Measurements from ENCODE around the gene RTBDN. TPM values are rescaled to one million over a fixed set of nuclear protein-coding genes. Genes with fewer than 3 reads are reported as not detected.

Gene RTBDN
- total and polyA plus RNA-seq, 2 experiments from 2014 or later, result 4.1 to 4.6 TPM

DNA sequence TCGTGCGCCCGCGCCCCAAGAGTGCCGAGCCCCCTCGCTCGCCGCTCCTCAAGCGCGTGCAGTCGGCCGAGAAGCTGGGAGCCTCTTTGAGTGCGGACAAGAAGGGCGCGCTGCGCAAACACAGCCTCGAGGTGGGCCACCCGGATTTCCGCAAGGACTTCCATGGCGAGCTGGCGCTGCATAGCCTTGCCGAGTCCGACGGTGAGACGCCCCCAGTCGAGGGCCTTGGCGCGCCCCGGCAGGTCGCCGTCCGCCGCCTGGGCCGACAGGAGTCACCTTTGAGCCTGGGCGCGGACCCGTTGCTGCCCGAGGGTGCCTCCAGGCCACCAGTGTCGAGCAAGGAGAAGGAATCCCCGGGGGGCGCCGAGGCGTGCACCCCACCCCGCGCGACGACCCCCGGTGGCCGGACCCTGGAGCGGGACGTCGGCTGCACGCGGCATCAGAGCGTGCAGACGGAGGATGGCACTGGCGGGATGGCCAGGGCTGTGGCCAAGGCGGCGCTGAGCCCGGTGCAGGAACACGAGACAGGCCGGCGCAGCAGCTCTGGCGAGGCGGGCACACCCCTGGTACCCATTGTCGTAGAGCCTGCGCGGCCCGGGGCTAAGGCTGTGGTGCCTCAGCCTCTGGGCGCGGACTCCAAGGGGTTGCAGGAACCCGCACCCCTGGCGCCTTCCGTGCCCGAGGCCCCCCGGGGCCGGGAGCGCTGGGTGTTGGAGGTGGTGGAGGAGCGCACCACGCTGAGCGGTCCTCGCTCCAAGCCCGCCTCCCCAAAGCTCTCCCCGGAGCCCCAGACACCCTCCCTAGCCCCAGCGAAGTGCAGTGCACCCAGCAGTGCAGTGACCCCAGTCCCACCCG is 39.7 kb upstream of the RTBDN start:
- Histone ChIP-seq H4K20me1 (replicated peaks; ENCODE audit: insufficient read depth) (no peaks in the 10 kb centered on the region; the same call in 1 of the 2 replicates), H3F3A (replicated peaks; ENCODE audit: low read depth) (peaks cover 8% of the 10 kb centered on the region), H3K27me3 (ENCODE audit: insufficient read depth) (no peaks in the 10 kb centered on the region), H3K4me1 (ENCODE audit: insufficient read depth) (no peaks in the 10 kb centered on the region), H3K4me2 (peak overlapping the region; percentile 87), H2AFZ (no peak overlapping the region), H3K9me2 (ENCODE audit: insufficient read depth) (no peaks in the 10 kb centered on the region), H3K36me3 (ENCODE audit: insufficient read depth) (no peaks in the 10 kb centered on the region), H3K79me2 (replicated peaks; ENCODE audit: insufficient read depth) (no peaks in the 10 kb centered on the region), H3K27ac (ENCODE audit: low read depth) (no peak overlapping the region), H3K4me3 (peak overlapping the region; percentile 55)
- Mint-ChIP-seq H3K4me1 (no peaks in the 10 kb centered on the region; the same call in 2 of the 3 replicates), H3K27me3 (ENCODE audit: insufficient read depth, low read depth, poor library complexity) (peaks cover 7% of the 10 kb centered on the region), H3K27ac (no peak overlapping the region), H3K9me3 (peaks cover 13% of the 10 kb centered on the region), H3K36me3 (ENCODE audit: low read depth) (peaks cover 58% of the 10 kb centered on the region), H3K4me3 (no peak overlapping the region)
- ATAC-seq (peak; percentile 6), DNase-seq (ENCODE audit: low spot score) (peak; percentile 43)
- TF ChIP-seq, protein P1, sequence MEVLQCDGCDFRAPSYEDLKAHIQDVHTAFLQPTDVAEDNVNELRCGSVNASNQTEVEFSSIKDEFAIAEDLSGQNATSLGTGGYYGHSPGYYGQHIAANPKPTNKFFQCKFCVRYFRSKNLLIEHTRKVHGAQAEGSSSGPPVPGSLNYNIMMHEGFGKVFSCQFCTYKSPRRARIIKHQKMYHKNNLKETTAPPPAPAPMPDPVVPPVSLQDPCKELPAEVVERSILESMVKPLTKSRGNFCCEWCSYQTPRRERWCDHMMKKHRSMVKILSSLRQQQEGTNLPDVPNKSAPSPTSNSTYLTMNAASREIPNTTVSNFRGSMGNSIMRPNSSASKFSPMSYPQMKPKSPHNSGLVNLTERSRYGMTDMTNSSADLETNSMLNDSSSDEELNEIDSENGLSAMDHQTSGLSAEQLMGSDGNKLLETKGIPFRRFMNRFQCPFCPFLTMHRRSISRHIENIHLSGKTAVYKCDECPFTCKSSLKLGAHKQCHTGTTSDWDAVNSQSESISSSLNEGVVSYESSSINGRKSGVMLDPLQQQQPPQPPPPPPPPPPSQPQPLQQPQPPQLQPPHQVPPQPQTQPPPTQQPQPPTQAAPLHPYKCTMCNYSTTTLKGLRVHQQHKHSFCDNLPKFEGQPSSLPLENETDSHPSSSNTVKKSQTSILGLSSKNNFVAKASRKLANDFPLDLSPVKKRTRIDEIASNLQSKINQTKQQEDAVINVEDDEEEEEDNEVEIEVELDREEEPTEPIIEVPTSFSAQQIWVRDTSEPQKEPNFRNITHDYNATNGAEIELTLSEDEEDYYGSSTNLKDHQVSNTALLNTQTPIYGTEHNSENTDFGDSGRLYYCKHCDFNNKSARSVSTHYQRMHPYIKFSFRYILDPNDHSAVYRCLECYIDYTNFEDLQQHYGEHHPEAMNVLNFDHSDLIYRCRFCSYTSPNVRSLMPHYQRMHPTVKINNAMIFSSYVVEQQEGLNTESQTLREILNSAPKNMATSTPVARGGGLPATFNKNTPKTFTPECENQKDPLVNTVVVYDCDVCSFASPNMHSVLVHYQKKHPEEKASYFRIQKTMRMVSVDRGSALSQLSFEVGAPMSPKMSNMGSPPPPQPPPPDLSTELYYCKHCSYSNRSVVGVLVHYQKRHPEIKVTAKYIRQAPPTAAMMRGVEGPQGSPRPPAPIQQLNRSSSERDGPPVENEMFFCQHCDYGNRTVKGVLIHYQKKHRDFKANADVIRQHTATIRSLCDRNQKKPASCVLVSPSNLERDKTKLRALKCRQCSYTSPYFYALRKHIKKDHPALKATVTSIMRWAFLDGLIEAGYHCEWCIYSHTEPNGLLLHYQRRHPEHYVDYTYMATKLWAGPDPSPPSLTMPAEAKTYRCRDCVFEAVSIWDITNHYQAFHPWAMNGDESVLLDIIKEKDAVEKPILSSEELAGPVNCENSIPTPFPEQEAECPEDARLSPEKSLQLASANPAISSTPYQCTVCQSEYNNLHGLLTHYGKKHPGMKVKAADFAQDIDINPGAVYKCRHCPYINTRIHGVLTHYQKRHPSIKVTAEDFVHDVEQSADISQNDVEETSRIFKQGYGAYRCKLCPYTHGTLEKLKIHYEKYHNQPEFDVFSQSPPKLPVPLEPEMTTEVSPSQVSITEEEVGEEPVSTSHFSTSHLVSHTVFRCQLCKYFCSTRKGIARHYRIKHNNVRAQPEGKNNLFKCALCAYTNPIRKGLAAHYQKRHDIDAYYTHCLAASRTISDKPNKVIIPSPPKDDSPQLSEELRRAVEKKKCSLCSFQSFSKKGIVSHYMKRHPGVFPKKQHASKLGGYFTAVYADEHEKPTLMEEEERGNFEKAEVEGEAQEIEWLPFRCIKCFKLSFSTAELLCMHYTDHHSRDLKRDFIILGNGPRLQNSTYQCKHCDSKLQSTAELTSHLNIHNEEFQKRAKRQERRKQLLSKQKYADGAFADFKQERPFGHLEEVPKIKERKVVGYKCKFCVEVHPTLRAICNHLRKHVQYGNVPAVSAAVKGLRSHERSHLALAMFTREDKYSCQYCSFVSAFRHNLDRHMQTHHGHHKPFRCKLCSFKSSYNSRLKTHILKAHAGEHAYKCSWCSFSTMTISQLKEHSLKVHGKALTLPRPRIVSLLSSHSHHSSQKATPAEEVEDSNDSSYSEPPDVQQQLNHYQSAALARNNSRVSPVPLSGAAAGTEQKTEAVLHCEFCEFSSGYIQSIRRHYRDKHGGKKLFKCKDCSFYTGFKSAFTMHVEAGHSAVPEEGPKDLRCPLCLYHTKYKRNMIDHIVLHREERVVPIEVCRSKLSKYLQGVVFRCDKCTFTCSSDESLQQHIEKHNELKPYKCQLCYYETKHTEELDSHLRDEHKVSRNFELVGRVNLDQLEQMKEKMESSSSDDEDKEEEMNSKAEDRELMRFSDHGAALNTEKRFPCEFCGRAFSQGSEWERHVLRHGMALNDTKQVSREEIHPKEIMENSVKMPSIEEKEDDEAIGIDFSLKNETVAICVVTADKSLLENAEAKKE (CRISPR knock-in tag; IDR thresholded peaks at IDR 0.05), result no peak
- no peak for TF ChIP-seq STAT1 (IDR thresholded peaks at IDR 0.05; ENCODE audit: unreplicated experiment)
- TF ChIP-seq ZNF114 (CRISPR knock-in tag; IDR thresholded peaks at IDR 0.05), result no peak
- TF ChIP-seq, protein P2, sequence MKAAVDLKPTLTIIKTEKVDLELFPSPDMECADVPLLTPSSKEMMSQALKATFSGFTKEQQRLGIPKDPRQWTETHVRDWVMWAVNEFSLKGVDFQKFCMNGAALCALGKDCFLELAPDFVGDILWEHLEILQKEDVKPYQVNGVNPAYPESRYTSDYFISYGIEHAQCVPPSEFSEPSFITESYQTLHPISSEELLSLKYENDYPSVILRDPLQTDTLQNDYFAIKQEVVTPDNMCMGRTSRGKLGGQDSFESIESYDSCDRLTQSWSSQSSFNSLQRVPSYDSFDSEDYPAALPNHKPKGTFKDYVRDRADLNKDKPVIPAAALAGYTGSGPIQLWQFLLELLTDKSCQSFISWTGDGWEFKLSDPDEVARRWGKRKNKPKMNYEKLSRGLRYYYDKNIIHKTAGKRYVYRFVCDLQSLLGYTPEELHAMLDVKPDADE (IDR thresholded peaks at IDR 0.05), result no peak
- TF ChIP-seq, protein P3, sequence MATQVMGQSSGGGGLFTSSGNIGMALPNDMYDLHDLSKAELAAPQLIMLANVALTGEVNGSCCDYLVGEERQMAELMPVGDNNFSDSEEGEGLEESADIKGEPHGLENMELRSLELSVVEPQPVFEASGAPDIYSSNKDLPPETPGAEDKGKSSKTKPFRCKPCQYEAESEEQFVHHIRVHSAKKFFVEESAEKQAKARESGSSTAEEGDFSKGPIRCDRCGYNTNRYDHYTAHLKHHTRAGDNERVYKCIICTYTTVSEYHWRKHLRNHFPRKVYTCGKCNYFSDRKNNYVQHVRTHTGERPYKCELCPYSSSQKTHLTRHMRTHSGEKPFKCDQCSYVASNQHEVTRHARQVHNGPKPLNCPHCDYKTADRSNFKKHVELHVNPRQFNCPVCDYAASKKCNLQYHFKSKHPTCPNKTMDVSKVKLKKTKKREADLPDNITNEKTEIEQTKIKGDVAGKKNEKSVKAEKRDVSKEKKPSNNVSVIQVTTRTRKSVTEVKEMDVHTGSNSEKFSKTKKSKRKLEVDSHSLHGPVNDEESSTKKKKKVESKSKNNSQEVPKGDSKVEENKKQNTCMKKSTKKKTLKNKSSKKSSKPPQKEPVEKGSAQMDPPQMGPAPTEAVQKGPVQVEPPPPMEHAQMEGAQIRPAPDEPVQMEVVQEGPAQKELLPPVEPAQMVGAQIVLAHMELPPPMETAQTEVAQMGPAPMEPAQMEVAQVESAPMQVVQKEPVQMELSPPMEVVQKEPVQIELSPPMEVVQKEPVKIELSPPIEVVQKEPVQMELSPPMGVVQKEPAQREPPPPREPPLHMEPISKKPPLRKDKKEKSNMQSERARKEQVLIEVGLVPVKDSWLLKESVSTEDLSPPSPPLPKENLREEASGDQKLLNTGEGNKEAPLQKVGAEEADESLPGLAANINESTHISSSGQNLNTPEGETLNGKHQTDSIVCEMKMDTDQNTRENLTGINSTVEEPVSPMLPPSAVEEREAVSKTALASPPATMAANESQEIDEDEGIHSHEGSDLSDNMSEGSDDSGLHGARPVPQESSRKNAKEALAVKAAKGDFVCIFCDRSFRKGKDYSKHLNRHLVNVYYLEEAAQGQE (IDR thresholded peaks at IDR 0.05; ENCODE audit: unreplicated experiment), result no peak
- no peak for TF ChIP-seq POLR2AphosphoS5 (IDR thresholded peaks at IDR 0.05; ENCODE audit: low read depth)
- TF ChIP-seq, protein P4, sequence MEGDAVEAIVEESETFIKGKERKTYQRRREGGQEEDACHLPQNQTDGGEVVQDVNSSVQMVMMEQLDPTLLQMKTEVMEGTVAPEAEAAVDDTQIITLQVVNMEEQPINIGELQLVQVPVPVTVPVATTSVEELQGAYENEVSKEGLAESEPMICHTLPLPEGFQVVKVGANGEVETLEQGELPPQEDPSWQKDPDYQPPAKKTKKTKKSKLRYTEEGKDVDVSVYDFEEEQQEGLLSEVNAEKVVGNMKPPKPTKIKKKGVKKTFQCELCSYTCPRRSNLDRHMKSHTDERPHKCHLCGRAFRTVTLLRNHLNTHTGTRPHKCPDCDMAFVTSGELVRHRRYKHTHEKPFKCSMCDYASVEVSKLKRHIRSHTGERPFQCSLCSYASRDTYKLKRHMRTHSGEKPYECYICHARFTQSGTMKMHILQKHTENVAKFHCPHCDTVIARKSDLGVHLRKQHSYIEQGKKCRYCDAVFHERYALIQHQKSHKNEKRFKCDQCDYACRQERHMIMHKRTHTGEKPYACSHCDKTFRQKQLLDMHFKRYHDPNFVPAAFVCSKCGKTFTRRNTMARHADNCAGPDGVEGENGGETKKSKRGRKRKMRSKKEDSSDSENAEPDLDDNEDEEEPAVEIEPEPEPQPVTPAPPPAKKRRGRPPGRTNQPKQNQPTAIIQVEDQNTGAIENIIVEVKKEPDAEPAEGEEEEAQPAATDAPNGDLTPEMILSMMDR (conservative IDR thresholded peaks at IDR 0.05; ENCODE audit: low read depth in 2 of 2), result no peak
- TF ChIP-seq ZNF331 (CRISPR knock-in tag; IDR thresholded peaks at IDR 0.05; ENCODE audit: low read depth), result no peak
- TF ChIP-seq CREB1 (CRISPR knock-in tag; IDR thresholded peaks at IDR 0.05; ENCODE audit: low read depth), result no peak
- no peak for TF ChIP-seq EZH2 (IDR thresholded peaks at IDR 0.05; ENCODE audit: low read depth, unreplicated experiment)
- TF ChIP-seq EZH2phosphoT487 (IDR thresholded peaks at IDR 0.05; ENCODE audit: unreplicated experiment), result no peak
- TF ChIP-seq JUNB (IDR thresholded peaks at IDR 0.05; ENCODE audit: unreplicated experiment), result no peak
- TF ChIP-seq NANOG (IDR thresholded peaks at IDR 0.05; ENCODE audit: borderline replicate concordance), result no peak

Data from GM23338 (cell line).